SK-N-SH (cell line): ENCODE results near the gene MFSD8. TPM values are rescaled to one million over a fixed set of nuclear protein-coding genes. Genes with fewer than 3 reads are reported as not detected.
A peak's percentile ranks its signal among the peaks of the same experiment; 100 is the strongest.

ENCODE experiments used
- CTCF ChIA-PET: fragments of 300-600, 350-600 bp; formaldehyde crosslinking; extraction: SDS; loops from one replicate; lab custom pipeline; 2021; lab: Yijun Ruan, JAX
- POLR2A ChIA-PET: fragments of 350-600 bp; sonication (Branson Sonifier 250); formaldehyde crosslinking; extraction: SDS; loops from one replicate; lab custom pipeline; 2020; ENCODE audit warnings: antibody characterized with exemption, inconsistent platforms; lab: Yijun Ruan, JAX
- DNase-seq: peaks from one replicate; pipeline ENCODE4 v3.0.0; 2012
- H2AFZ ChIP-seq: fragments of 200-600 bp; sonication (generic); 2 replicates; pipeline ENCODE4 v1.8.1; 2016; ENCODE audit warnings: antibody characterized with exemption, mild to moderate bottlenecking, low read depth
- H3F3A ChIP-seq: fragments of 200-600 bp; sonication (generic); replicated peaks from 2 replicates; pipeline ENCODE3; 2016; ENCODE audit warnings: antibody characterized with exemption, mild to moderate bottlenecking; ENCODE audit not compliant: insufficient read depth
- H3K27ac ChIP-seq, 2 experiments: fragments of 200-500 bp in 1 of 2; fragments of 200-600 bp in 1 of 2; sonication (Bioruptor generic) in 1 of 2; sonication (generic), shearing (Covaris generic) in 1 of 2; 2 replicates each; pipeline versions ENCODE4 v1.5.1 to v1.6.1; 2014 to 2016; ENCODE audit warnings: low read depth in 2 of 2, inconsistent platforms in 1 of 2, low read length in 1 of 2, mild to moderate bottlenecking in 1 of 2, mixed read lengths in 1 of 2
- H3K27me3 ChIP-seq: fragments of 200-600 bp; sonication (generic), shearing (Covaris generic); 2 replicates; pipeline ENCODE4 v1.6.1; 2016; ENCODE audit warnings: mixed run types; ENCODE audit not compliant: insufficient read depth
- H3K36me3 ChIP-seq, 2 experiments: fragments of 200-500 bp in 1 of 2; fragments of 200-600 bp in 1 of 2; sonication (Bioruptor generic) in 1 of 2; sonication (generic) in 1 of 2; replicated peaks in 1 of 2; 2 replicates each; pipeline versions ENCODE3 to v1.5.1; 2014 to 2016; ENCODE audit warnings: low read length in 1 of 2, mild to moderate bottlenecking in 1 of 2; ENCODE audit not compliant: insufficient read depth in 2 of 2, control insufficient read depth in 1 of 2
- H3K4me1 ChIP-seq, 2 experiments: fragments of 200-500 bp in 1 of 2; fragments of 200-600 bp in 1 of 2; sonication (Bioruptor generic) in 1 of 2; sonication (generic), shearing (Covaris generic) in 1 of 2; 2 replicates each; pipeline versions ENCODE4 v1.5.1 to v1.6.1; 2014 to 2016; ENCODE audit warnings: low read depth in 1 of 2, low read length in 1 of 2, mixed run types in 1 of 2; ENCODE audit not compliant: insufficient read depth in 2 of 2, control insufficient read depth in 1 of 2
- H3K4me2 ChIP-seq: fragments of 200-600 bp; sonication (generic), shearing (Covaris generic); 2 replicates; pipeline ENCODE4 v1.6.1; 2017; ENCODE audit warnings: mixed run types
- H3K4me3 ChIP-seq, 2 experiments: fragments of 200-500 bp in 1 of 2; fragments of 200-600 bp in 1 of 2; sonication (Bioruptor generic) in 1 of 2; sonication (generic), shearing (Covaris generic) in 1 of 2; 2 replicates each; pipeline versions ENCODE4 v1.5.1 to v1.8.1; 2014 to 2016; ENCODE audit warnings: low read depth in 2 of 2, inconsistent platforms in 1 of 2, low read length in 1 of 2, mild to moderate bottlenecking in 1 of 2, mixed read lengths in 1 of 2, moderate library complexity in 1 of 2
- H3K79me2 ChIP-seq: fragments of 200-600 bp; sonication (generic); 2 replicates; pipeline ENCODE4 v1.8.1; 2017; ENCODE audit warnings: mild to moderate bottlenecking; ENCODE audit not compliant: insufficient read depth
- H3K9ac ChIP-seq: fragments of 200-600 bp; sonication (generic); 2 replicates; pipeline ENCODE4 v1.6.1; 2017; ENCODE audit warnings: mixed run types
- H3K9me2 ChIP-seq: fragments of 200-600 bp; sonication (generic); 2 replicates; pipeline ENCODE4 v1.6.1; 2017; ENCODE audit warnings: mixed run types
- H3K9me3 ChIP-seq: fragments of 200-600 bp; sonication (generic); 2 replicates; pipeline ENCODE4 v1.6.1; 2017; ENCODE audit warnings: mixed run types, mild to moderate bottlenecking, moderate library complexity
- H4K20me1 ChIP-seq: fragments of 200-600 bp; sonication (generic); 2 replicates; pipeline ENCODE4 v1.6.1; 2017; ENCODE audit warnings: mild to moderate bottlenecking, mixed run types; ENCODE audit not compliant: insufficient read depth
- CHD2 ChIP-seq: fragments of 150-350 bp; IDR thresholded peaks from 2 replicates; pipeline ENCODE4 v1.6.1; 2018; ENCODE audit warnings: low read length; ENCODE audit not compliant: partially characterized antibody
- EP300 ChIP-seq, 2 experiments: IDR thresholded peaks; 2 replicates each; pipeline versions ENCODE4 v1.4.0 to v1.6.1; 2012; ENCODE audit warnings: borderline replicate concordance in 1 of 2, low read depth in 1 of 2, low read length in 1 of 2
- FOXJ3 ChIP-seq: sonication (generic); formaldehyde crosslinking; IDR thresholded peaks from 2 replicates; pipeline ENCODE4 v1.5.1; 2020; ENCODE audit warnings: mild to moderate bottlenecking, missing genetic modification reagents
- GATA2 ChIP-seq: sonication (generic); formaldehyde crosslinking; IDR thresholded peaks from 2 replicates; pipeline ENCODE4 v1.5.0; 2020; ENCODE audit warnings: mild to moderate bottlenecking, missing genetic modification reagents
- IRF3 ChIP-seq: fragments of 150-350 bp; IDR thresholded peaks from 2 replicates; pipeline ENCODE4 v1.6.1; 2016; ENCODE audit warnings: mild to moderate bottlenecking, low read depth, low read length
- MXI1 ChIP-seq: IDR thresholded peaks from 2 replicates; pipeline ENCODE4 v1.6.1; 2012; ENCODE audit warnings: mild to moderate bottlenecking, low read depth, low read length, improper control_type of control experiment
- NFIC ChIP-seq: IDR thresholded peaks from 2 replicates; pipeline ENCODE4 v1.4.0; 2012; ENCODE audit warnings: borderline replicate concordance
- NRF1 ChIP-seq: IDR thresholded peaks from 2 replicates; pipeline ENCODE4 v1.6.1; 2012; ENCODE audit warnings: low read depth, mild to moderate bottlenecking, low read length
- POLR2AphosphoS5 ChIP-seq: IDR thresholded peaks from 2 replicates; pipeline ENCODE4 v1.6.1; 2012; ENCODE audit warnings: low read depth, low read length
- RAD21 ChIP-seq: IDR thresholded peaks from 2 replicates; pipeline ENCODE4 v1.6.1; 2012; ENCODE audit warnings: mild to moderate bottlenecking, low read length
- RCOR1 ChIP-seq: fragments of 150-350 bp; IDR thresholded peaks from 2 replicates; pipeline ENCODE4 v1.6.1; 2017; ENCODE audit warnings: antibody characterized with exemption, low read length
- RFX5 ChIP-seq: IDR thresholded peaks from 2 replicates; pipeline ENCODE4 v1.6.1; 2012; ENCODE audit warnings: mild to moderate bottlenecking, improper control_type of control experiment, low read length
- RXRA ChIP-seq: IDR thresholded peaks from 2 replicates; pipeline ENCODE4 v1.4.0; 2012; ENCODE audit warnings: low read depth, mild to moderate bottlenecking, borderline replicate concordance
- SMC3 ChIP-seq: IDR thresholded peaks from 2 replicates; pipeline ENCODE4 v1.6.1; 2012; ENCODE audit warnings: low read depth, low read length, improper control_type of control experiment
- TAF1 ChIP-seq: IDR thresholded peaks from 2 replicates; pipeline ENCODE4 v1.6.1; 2012; ENCODE audit warnings: low read depth, mild to moderate bottlenecking, low read length, moderate library complexity, borderline replicate concordance
- TCF12 ChIP-seq: IDR thresholded peaks from 2 replicates; pipeline ENCODE4 v1.4.0; 2012
- USF2 ChIP-seq: fragments of 150-350 bp; IDR thresholded peaks from 2 replicates; pipeline ENCODE4 v1.6.1; 2017; ENCODE audit warnings: antibody characterized with exemption, low read length, low read depth, borderline replicate concordance
- WGBS: methylation state at CpG from one replicate; pipeline ENCODE4 v1.1.6; 2017; ENCODE audit warnings: low lambda C conversion rate; 5-methylcytosine and 5-hydroxymethylcytosine counted together
- polyA plus RNA-seq, 3 experiments: library from polyadenylated mRNA; depleted of rRNA; stranded (reverse); fragments of >200 nt; gene quantifications; 2 replicates each; pipeline ENCODE4 v1.2.3, GENCODE V29; 2012
- TF ChIP-seq, protein P1 (sequence below): IDR thresholded peaks from 2 replicates; pipeline ENCODE4 v1.4.0; 2012; ENCODE audit warnings: low read depth, borderline replicate concordance
- TF ChIP-seq, protein P2 (sequence below): IDR thresholded peaks from 2 replicates; pipeline ENCODE4 v1.6.1; 2012; ENCODE audit warnings: mild to moderate bottlenecking, low read depth, low read length, moderate library complexity
- TF ChIP-seq, protein P3 (sequence below): IDR thresholded peaks from 2 replicates; pipeline ENCODE4; 2012

Gene MFSD8
- polyA plus RNA-seq, 1 of the 3 experiments (the other 2 are of a cell fraction), result 7.5 TPM

DNA sequence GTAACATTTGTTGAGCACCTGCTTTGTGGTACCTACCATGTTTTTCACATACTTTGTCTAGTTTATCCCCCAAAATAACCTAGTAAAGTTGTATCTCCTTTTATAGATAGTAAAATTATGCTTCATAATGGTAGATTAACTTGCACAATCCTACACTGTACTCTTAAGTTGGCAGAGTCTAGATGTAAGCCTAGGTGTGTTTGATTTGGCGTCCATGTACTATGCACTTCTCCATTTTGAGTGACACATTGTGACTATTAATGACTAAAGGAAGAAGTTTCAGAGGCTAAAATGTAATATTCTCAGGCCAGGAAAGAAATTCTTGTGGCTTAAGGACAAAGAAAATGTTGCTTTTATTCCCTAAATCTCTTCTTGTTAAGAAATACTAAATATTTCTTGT, 68.9 kb downstream of the MFSD8 start (continued):
- TF ChIP-seq, protein P1, sequence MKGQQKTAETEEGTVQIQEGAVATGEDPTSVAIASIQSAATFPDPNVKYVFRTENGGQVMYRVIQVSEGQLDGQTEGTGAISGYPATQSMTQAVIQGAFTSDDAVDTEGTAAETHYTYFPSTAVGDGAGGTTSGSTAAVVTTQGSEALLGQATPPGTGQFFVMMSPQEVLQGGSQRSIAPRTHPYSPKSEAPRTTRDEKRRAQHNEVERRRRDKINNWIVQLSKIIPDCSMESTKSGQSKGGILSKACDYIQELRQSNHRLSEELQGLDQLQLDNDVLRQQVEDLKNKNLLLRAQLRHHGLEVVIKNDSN, result no peak
- no peak for TF ChIP-seq EP300 (IDR thresholded peaks at IDR 0.05; ENCODE audit: borderline replicate concordance in 1 of 2, low read depth in 1 of 2, low read length in 1 of 2)
- TF ChIP-seq RFX5, result no peak
- TF ChIP-seq POLR2AphosphoS5, result no peak
- no peak for TF ChIP-seq NRF1
- no peak for TF ChIP-seq TAF1
- TF ChIP-seq, protein P2, sequence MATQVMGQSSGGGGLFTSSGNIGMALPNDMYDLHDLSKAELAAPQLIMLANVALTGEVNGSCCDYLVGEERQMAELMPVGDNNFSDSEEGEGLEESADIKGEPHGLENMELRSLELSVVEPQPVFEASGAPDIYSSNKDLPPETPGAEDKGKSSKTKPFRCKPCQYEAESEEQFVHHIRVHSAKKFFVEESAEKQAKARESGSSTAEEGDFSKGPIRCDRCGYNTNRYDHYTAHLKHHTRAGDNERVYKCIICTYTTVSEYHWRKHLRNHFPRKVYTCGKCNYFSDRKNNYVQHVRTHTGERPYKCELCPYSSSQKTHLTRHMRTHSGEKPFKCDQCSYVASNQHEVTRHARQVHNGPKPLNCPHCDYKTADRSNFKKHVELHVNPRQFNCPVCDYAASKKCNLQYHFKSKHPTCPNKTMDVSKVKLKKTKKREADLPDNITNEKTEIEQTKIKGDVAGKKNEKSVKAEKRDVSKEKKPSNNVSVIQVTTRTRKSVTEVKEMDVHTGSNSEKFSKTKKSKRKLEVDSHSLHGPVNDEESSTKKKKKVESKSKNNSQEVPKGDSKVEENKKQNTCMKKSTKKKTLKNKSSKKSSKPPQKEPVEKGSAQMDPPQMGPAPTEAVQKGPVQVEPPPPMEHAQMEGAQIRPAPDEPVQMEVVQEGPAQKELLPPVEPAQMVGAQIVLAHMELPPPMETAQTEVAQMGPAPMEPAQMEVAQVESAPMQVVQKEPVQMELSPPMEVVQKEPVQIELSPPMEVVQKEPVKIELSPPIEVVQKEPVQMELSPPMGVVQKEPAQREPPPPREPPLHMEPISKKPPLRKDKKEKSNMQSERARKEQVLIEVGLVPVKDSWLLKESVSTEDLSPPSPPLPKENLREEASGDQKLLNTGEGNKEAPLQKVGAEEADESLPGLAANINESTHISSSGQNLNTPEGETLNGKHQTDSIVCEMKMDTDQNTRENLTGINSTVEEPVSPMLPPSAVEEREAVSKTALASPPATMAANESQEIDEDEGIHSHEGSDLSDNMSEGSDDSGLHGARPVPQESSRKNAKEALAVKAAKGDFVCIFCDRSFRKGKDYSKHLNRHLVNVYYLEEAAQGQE, result no peak

DNA sequence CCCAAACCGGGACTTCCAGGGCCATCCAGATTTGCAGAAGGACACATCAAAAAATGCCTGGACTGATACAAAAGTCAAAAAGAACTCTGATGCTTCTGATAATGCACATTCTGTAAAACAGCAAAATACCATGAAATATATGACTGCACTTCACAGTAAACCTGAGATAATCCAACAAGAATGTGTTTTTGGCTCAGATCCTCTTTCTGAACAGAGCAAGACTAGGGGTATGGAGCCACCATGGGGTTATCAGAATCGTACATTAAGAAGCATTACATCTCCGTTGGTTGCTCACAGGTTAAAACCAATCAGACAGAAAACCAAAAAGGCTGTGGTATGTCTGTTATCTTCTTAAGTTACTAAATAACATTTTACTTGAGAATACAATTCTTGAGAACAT, 75.1 kb downstream of the MFSD8 start:
- TF ChIP-seq FOXJ3 (no peak), TCF12 (no peak), NRF1 (no peak), RAD21 (no peak), RXRA (no peak), SMC3 (no peak), IRF3 (no peak), NFIC (peak; percentile 59), POLR2AphosphoS5 (no peak), USF2 (no peak), CHD2 (no peak), RFX5 (no peak), GATA2 (CRISPR knock-in tag) (no peak), MXI1 (no peak), RCOR1 (no peak)
- TF ChIP-seq, protein P3, sequence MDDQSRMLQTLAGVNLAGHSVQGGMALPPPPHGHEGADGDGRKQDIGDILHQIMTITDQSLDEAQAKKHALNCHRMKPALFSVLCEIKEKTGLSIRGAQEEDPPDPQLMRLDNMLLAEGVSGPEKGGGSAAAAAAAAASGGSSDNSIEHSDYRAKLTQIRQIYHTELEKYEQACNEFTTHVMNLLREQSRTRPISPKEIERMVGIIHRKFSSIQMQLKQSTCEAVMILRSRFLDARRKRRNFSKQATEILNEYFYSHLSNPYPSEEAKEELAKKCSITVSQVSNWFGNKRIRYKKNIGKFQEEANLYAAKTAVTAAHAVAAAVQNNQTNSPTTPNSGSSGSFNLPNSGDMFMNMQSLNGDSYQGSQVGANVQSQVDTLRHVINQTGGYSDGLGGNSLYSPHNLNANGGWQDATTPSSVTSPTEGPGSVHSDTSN, result peak; percentile 30; the same call in 1 of the 2 replicates
- TF ChIP-seq, protein P2, result no peak
- TF ChIP-seq, all 33 proteins: peak for 2
- ChIA-PET CTCF (interaction anchor here (0.8 to 1.3 kb wide), 2 partner anchors 76 to 158 kb away, joined by 3 to 4 read pairs; partner anchors contain the start of genes ABHD18 and MFSD8), POLR2A (interaction anchor here (1.1 kb wide), 1 partner anchor 171 kb away, joined by 5 read pairs; no protein-coding TSS in a partner anchor)
- Histone ChIP-seq H3K4me1 (peaks cover 6 to 7% of the 10 kb centered on the region in 2 experiments; a peak in 2 of 4 replicates), H3K4me2 (peak overlapping the region; percentile 25), H3K36me3 (peaks cover 53 to 69% of the 10 kb centered on the region in 2 experiments), H3F3A (peaks cover 17% of the 10 kb centered on the region), H3K27me3 (no peaks in the 10 kb centered on the region), H3K9ac (no peak overlapping the region), H3K4me3 (no peak overlapping the region; a peak in 1 of 4 replicates), H3K9me3 (no peaks in the 10 kb centered on the region), H3K79me2 (peaks cover 43% of the 10 kb centered on the region), H3K27ac (peak overlapping the region in 1 of 2 experiments; percentile 12; a peak in 2 of 4 replicates), H4K20me1 (no peaks in the 10 kb centered on the region), H2AFZ (peak overlapping the region; percentile 32), H3K9me2 (no peaks in the 10 kb centered on the region)
- DNase-seq, result no peak
- 65% methylated on average over 3 of the region's 3 CpGs for WGBS
